ENCODE data around the gene SPATA46. TPM values are rescaled to one million over a fixed set of nuclear protein-coding genes. Genes with fewer than 3 reads are reported as not detected.

SPATA46 gene
- total and polyA plus RNA-seq, 7 donors: not detected

Other genes starting within 250 kb of the SPATA46 start
- gene C1orf226, start 4.9 kb upstream of the SPATA46 start, total RNA-seq: 1 to 10 TPM in 1 of 4 donors, under 1 TPM in 3; 0.28 to 1.1 (median 0.73) TPM
- under 1 TPM; 0.10 to 0.26 (median 0.24) TPM for gene C1orf226, start 4.9 kb upstream of the SPATA46 start, polyA plus RNA-seq
- gene SH2D1B, start 35.3 kb upstream of the SPATA46 start, total RNA-seq: 1 to 10 TPM; 1.1 to 4.0 (median 1.4) TPM
- gene SH2D1B, start 35.3 kb upstream of the SPATA46 start, polyA plus RNA-seq: 1 to 10 TPM in 1 of 3 donors, under 1 TPM in 2; 0.12 to 2.9 (median 0.34) TPM
- 10 to 100 TPM; 24.3 to 62.1 (median 40.5) TPM for gene UHMK1, start 121.0 kb upstream of the SPATA46 start, total RNA-seq
- gene UHMK1, start 121.0 kb upstream of the SPATA46 start, polyA plus RNA-seq: 10 to 100 TPM; 16.7 to 57.3 (median 16.7) TPM
- 10 to 100 TPM; 24.1 to 55.3 (median 42.3) TPM for gene UAP1, start 184.9 kb upstream of the SPATA46 start, total RNA-seq
- gene UAP1, start 184.9 kb upstream of the SPATA46 start, polyA plus RNA-seq: 100 to 1,000 TPM in 1 of 3 donors, 10 to 100 TPM in 2; 28.0 to 147 (median 36.0) TPM